ENCODE data around the gene ZNF574.
"Not testable (repeated sequence)": the region's sequence is repeated elsewhere in the genome, so short reads cannot be mapped to it uniquely, and the experiment has no call there.

ZNF574 gene

DNA sequence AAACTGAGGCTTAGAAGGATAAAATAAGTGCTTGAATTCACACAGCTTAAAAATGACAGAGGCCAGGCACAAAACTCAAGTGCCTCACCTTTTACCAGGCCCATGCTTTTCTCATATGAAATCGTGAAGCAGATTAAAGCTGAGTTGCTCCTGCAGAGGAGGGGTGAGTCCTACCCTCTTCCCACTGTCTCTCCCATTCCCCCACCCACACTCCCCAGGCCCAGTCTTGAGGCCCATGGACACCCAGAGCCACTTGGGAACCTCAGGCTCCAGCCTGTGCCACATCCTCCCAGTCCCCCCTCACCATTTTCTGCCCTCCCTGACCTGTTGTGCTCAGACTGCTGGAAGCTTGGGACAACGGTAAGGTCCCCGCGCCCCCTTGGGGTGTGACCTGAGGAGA is 17.5 kb downstream of the ZNF574 start:
- DNase-seq, result no peak
- intact Hi-C loops (cut with DNase I), result no loop called here

DNA sequence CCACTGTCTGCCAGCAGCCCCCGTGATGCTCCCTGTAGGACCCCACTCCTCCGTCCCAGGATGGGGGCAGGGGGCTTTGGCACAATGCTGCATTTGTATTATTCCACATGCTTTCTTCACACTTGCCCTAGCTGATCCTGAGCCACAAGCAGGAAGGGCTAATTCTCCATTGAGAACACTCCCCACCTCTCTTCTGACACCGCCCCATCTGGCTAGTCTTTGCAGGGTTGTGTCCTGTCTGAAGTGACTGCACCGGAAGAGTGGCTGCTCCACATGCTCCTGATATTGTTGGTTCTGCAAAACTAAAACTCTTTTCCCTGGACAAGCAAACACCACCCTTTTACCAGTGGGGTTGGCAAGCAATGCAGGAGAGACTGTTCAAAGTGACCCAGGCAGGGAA is 18.0 kb downstream of the ZNF574 start:
- intact Hi-C loops (cut with DNase I), result no loop called here
- no peak for DNase-seq

DNA sequence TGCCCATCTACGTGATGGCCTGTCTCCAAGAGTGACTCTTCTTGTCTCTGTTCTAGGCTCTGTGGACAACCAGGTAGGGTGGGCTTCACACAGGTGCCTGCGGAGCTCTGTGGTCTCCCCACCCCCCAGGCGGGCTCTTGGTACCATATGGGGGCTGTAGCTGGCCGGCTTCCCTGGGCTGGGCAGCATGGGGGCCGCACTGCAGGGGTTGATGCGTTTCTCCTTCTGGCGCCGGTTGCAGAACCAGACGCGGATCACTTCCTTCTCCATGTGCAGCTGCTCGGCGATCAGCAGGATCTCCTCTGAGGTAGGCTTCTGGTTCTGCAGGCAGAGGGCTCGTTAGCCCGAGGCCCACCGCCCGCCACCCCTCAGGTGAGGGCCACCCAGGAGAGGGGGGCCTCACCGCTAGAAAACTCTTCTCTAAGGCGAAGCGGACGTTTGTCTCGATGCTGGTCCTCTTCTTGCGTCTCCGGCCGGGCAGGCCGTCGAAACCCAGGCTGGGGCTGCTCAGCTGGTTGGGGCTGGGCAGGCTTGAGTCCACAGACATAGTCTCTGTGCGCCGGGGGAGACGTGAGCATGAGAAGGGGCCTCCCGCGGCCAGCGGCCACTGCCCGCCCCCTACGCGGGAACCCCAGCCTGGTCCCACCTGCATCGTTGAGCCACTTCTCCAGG is 19.3 kb downstream of the ZNF574 start:
- intact Hi-C loops (cut with DNase I), result no loop called here
- no peak for DNase-seq

DNA sequence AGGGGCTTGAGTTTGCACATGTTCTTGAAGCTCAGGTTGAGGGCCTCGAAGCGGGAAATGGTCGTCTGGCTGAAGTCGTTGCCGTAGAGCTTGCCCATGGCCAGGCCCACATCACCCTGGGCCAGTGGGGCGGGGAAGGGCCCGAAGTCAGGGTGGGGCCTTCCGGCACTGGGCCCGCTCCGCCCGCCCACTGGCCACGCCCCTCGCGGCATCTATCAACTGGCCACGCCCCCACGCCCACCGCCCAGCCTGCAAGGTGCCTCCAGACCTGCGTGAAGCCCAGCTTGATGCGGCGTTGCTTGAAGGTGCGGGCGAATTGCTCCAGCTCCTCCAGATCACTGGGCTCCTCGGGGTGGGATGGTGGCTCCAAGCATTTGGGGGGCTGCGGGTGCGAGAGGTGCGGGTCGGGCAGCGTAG is 19.9 kb downstream of the ZNF574 start:
- intact Hi-C loops (cut with DNase I), result no loop called here
- DNase-seq, result no peak

DNA sequence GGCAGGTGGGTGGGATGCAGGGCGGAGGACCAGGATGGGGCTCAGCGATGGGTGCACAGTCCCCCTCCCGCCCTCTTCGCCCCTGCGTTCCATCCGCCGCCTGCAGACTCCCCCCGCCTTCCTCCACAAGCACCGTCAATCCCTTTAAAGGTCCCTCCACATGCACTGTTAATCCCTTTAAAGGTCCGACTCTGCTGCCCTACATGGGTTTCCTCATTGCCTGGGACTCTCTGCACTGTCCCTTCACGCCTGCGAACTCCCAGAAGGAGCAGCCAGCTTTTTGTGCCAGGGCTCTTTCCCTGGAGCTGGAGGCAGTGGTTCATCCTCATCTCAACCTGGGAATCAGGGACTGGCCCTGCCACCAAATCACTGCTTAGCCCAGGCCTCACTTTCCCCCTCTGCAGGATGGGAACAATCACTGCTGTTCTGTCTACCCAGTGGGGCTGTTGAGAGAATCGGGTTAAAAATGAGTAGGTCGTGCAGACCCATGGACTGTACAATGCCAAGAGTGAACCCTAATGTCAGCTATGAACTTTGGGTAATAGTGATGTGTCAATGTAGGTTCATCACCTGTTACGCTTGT is 20.4 kb downstream of the ZNF574 start:
- no peak for DNase-seq
- intact Hi-C loops (cut with DNase I), result no loop called here

DNA sequence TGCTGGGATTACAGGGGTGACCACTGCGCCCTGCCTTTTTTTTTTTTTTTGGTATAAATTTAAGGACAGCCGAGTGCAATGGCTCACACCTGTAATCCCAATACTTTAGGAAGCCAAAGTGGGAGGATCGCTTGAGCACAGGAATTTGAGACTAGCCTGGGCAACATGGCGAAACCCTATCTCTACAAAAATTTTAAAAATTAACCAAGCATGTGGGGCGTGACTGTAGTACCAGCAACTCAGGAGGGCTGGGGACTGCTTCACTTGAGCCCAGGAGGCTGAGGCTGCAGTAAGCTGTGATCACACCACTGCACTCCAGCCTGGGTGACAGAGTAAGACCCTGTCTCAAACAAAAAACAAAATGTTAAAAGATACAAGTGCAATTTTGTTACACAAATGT is 21.5 kb downstream of the ZNF574 start:
- DNase-seq, result no peak

DNA sequence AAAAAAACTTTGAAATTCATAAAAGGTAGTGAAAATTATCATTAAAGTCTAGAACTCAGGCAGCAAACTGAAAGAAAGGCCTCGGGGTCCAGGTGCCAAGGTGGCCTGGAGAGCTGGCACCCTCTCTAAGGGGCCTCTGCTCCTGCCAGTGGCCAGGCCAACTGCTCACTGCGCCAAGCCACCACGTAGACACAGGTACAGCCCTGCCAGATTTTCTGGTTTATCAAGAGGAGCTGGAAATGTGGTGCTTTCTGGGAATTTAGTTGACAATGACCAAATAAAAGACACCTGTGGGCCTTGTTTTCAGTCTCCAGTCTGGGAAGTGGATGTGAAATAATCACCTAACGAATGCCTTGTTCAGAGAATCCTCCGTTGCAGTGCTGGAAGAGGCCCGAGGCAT is 22.8 kb downstream of the ZNF574 start:
- intact Hi-C loops (cut with DNase I), result no loop called here
- DNase-seq, result no peak

More for the DNA sequence above, 21.5 kb downstream of the ZNF574 start:
- intact Hi-C loops (cut with DNase I), result no loop called here

DNA sequence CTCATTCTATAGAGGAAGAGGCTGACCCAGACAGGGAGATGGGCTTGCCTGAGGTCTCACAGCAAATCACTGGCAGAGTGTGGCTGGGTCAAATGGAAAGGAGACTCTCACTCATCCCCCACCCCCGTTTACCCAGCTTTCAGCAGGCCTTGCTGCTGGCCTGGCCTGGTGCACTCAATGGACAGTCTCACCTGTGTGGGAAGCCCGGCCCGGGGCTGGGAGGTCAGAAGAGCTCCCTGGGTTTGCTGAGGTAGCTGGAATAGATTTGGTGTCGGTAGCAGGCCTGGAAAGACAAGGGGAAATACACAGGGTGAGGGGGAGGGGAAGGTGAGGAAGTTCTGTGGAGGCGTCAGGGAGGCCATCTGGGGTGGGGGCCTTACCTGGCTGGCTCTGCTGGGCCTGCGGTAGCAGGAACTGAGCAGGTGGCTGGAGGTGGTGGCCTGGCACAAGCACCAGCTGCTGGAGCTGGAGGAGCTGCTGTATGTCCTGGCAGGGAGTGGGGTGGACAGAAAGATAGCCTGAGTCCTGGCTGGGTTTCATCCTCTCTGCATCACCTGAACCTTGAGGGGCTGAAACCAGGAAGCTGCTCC is 23.5 kb downstream of the ZNF574 start:
- DNase-seq, result no peak
- intact Hi-C loops (cut with DNase I), result no loop called here

DNA sequence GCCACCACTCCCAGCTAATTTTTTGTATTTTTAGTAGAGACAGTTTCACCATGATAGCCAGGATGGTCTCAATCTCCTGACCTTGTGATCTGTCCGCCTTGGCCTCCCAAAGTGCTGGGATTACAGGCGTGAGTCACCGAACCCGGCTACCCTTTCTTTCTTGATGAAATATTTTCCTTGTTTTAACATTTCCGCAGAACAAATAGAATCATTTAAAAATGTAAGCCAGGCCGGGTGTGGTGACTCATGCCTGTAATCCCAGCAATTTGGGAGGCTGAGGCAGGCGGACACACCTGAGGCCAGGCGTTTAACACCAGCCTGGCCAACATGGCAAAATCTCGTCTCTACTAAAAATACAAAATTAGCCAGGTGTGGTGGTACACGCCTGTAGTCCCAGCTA is 24.3 kb downstream of the ZNF574 start:
- DNase-seq; intact Hi-C loops (cut with DNase I): not testable (repeated sequence)

DNA sequence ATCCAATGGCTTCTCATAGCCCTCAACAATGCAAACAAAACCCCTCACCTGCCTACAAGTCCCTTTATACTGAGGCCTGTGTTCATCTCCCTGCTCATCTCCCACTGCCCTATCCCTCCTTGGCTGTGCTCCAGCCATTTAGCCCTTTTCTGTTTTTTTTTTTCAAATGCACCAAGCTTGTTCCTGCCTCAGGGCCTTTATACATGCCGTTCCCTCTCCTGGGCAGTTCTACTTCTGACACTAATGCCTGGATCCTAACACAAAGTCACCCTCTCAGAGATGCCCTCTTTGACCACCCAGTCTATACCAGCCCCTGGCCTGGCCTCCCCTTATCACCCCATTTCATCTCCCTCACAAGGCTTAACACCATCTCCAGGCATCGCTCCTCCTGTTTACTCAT is 26.9 kb downstream of the ZNF574 start:
- intact Hi-C loops (cut with DNase I), result no loop called here
- DNase-seq, result no peak

DNA sequence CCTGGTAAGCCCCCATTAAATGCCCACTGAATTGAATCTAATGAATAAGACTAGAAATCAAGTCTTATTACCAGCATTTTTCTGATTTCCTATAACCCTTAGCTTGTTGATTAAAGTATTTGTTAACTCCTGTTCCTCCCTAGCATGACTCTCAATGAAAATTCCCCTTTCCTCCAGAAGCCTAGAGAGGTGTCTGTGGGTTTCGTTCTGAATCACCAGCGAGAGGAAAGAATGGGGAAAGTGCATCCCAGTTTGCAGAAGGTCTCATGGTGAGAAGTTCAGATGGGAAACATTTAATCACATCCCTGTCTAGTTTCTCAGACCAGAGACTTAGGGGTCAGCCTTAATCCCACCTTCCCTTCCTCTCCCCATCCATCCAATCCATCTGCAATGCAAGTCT is 29.4 kb downstream of the ZNF574 start:
- intact Hi-C loops (cut with DNase I), result no loop called here
- no peak for DNase-seq

DNA sequence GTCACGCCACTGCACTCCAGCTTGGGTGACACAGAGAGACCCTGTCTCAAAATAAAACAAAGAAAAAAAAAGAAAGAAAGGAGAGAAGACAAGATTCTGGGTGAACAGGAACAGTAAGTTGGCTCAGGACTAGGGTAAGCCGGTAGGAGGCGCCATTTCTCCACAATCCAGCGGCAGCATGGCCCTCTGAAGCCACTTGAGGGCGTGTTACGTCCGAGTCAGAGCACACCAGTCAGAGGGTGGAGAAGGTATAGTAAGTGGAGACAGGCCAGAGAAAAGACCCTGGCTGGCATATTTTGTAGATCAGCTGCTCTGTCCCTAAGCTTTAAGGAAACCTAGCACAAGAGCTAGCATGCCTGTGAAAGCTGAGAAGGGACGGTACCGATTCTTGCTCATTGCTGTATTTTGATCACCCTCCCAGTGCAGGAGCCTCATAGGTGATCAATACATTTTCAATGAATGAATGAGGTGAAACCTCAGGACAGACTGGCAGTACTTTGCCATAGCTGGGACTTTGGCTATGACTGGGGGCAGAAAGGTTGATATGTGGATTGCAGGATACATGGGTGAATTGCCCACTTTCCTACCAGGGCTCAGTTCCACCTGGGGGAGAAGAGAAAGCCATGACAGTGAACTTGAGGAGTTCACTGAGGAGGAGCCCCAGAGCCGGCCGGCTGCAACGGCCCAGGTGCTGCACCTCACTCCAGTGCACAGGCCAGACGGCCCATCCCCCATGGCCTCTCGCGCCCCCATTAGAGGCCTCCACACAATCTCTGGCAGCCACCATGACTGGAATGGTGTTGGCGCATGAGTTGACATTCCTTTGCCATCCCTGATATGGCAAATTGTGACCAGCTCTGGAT is 32.8 kb downstream of the ZNF574 start:
- intact Hi-C loops (cut with DNase I), result no loop called here

DNA sequence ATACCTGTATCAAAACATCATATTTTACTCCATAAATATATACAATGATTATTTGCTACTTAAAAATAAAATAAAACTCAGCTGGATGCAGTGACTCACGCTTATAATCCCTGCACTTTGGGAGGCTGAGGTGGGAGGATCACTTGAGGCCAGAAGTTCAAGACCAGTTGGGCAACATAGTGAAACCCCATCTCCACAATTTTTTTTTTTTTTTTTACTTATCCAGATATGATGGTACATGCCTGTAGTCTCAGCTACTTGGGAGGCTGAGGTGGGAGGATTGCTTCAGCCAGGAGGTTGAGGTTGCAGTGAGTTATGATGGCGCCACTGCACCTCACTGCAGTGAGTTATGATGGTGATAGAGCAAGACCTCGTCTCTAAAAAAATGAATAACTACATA is 33.9 kb downstream of the ZNF574 start:
- DNase-seq, result no peak
- intact Hi-C loops (cut with DNase I), result no loop called here

More for the DNA sequence above, 32.8 kb downstream of the ZNF574 start:
- DNase-seq, result peak; percentile 56 to 87 (median 75)

DNA sequence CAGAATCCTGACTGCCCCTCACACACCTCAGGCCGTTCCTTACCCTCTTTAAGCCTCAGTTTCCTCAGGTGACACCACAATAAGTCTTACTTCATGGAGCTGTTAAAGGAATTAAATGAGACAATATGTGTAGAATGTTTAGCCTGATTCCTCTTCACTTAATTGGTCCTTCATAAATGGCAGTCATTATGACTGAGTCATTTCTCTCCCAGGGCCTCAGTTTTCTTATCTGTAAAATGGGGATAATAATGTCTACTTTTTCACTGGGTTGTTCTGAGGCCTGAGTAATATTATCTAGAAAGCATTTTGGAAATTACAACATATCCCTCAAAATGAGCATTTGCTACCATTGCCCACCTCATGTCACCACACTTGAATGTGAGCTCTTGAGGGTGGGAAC is 34.7 kb downstream of the ZNF574 start:
- intact Hi-C loops (cut with DNase I), result no loop called here
- DNase-seq, result no peak

DNA sequence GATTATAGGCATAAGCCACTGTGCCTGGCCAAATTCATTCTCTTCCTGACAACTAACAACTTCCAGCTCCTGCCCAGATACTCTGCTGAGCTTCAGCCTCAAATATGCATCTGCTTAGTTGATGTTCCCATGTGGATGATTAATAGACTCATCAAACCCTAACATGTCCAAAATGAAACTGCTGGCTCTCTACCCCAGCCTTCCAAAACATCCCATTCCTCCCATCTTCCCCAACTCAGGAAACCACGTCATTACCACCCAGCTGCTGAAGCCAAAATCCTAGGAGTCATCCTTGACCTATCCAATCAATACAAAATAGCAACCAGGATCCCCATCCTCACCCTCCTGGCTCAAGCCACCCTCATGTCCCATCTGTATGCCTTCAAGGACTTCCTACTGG is 35.4 kb downstream of the ZNF574 start:
- intact Hi-C loops (cut with DNase I), result no loop called here
- no peak for DNase-seq

DNA sequence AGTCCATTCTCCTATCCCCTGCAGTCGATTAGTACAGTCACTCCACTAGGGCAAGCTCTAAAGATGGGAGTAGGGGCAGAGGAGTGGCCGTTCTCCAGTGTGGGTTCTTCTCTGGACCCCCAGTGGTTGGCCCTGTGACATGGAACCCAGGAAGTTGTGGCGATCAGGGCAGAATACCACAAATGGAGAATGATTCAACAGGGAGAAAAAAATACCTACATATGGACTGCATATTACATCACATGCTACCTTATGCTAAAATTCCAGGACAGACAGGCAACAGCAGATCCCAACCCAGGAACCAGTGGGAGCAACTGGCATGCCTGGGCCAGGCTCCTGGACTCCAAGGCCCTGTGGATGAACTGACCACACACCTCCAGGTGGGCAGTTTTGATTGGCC is 35.8 kb downstream of the ZNF574 start:
- DNase-seq, result no peak
- intact Hi-C loops (cut with DNase I), result no loop called here

DNA sequence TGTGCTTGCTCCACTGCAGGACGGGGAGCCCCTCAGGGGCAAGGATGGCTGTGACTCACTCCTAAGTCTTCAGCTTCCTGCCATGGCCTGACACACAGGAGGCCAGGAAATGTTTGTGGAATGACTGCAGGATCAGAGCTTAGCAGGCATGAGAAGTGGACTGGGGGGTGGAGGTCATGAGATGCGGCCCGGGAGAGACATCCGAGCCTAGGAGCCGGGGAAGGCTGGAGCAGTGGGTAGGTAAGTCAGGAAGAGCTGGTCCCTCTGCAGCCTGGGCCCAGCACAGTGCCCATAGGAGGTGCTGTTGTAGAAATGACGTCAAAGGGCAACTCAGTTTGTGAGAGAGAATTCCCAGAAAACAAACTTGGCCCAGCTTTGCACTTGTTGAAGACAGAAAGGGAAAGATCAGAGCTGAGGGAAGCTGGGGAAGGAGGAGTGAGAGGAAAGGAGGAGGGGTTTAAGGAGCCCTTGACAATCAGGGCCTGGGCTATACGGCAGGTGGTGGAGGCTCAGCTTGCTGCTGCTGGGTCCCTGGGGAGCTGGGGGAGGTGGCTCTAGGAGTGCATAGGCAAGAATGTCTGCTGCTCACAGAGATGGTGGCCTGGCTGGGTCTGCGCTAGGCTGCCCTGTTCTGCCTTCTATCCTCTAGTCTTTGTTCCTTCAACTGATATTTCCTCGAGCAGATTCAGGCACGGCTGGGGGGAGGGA is 37.8 kb downstream of the ZNF574 start:
- intact Hi-C loops (cut with DNase I), result no loop called here
- no peak for DNase-seq

DNA sequence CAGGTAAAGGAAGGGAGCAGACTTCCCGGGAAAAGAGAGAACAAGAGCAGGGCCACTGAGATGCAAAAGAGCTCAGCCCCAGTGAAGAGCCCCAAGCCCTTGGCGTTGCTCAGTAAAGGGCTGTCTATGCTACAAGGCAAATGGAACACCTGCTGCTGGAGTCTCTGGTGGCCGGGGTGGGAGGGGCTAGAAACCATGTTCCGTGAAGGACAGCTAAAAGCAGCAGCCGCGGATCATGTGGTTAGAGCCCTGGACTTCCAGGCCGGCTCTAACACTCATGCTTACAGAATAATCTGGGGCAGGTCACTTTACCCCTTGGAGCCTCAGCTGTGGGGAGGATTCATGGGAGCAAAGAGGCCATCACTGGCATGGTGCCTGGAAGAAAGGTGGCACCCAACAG is 38.4 kb downstream of the ZNF574 start:
- intact Hi-C loops (cut with DNase I), result no loop called here
- DNase-seq, result peak in 1 of 42 donors; percentile 28

DNA sequence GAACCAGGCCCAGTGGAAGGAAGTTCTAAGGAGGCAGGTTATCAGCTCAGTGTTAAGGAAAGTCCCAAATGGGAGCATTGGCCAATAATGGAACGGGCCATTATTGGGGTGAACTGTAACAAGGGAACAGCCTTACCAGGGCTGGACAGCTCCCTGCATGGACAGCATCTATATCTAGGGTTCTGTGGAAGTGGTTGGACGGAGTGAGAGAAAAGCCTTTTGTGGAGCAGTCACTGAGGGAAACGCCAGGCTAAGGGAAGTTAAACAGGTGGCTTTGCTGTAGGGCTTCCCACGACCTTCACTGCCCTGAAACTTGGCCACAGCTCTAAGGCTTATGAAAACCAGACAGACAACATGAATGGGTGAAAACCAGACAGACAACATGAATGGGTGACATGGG is 39.3 kb downstream of the ZNF574 start:
- intact Hi-C loops (cut with DNase I), result no loop called here
- DNase-seq, result no peak
